ENCODE data around the gene RSPO1. TPM values are rescaled to one million over a fixed set of nuclear protein-coding genes. Genes with fewer than 3 reads are reported as not detected.
A peak's percentile ranks its signal among the peaks of the same experiment; 100 is the strongest.
"Not testable (repeated sequence)": the region's sequence is repeated elsewhere in the genome, so short reads cannot be mapped to it uniquely, and the experiment has no call there.

Gene RSPO1
- 0.14 TPM in 1 of 2 replicates, not detected in the other for polyA plus RNA-seq
- 0.35 TPM in 1 of 2 replicates, not detected in the other for polyA minus RNA-seq

GRCh38 chr1:37634244-37634991 is at the start of gene RSPO1:
TSS of gene RSPO1 (minus strand) at chr1:37634892. CDS start at chr1:37629661, 5,231 bp downstream.
- peaks cover 46% of the 10 kb centered on the region for H3K27me3 ChIP-seq (ENCODE audit: insufficient read depth, low read depth, low read length)
- TF ChIP-seq RAD21 (conservative IDR thresholded peaks at IDR 0.05) = no peak
- no peak for TF ChIP-seq MXI1 (conservative IDR thresholded peaks at IDR 0.05; ENCODE audit: poor library complexity, severe bottlenecking)
- TF ChIP-seq EZH2 (IDR thresholded peaks at IDR 0.05; ENCODE audit: borderline replicate concordance, insufficient read depth, low read length, poor library complexity, severe bottlenecking) = no peak
- no peak for TF ChIP-seq REST (IDR thresholded peaks at IDR 0.05; ENCODE audit: borderline replicate concordance)
- no peak for TF ChIP-seq POLR2AphosphoS5 (IDR thresholded peaks at IDR 0.05)
- no peak for TF ChIP-seq SMC3 (conservative IDR thresholded peaks at IDR 0.05; ENCODE audit: poor library complexity)
- no peak for TF ChIP-seq EP300 (conservative IDR thresholded peaks at IDR 0.05; ENCODE audit: poor library complexity, severe bottlenecking)
- no peak for TF ChIP-seq TAF1 (IDR thresholded peaks at IDR 0.05; ENCODE audit: low read depth)
- no peak for TF ChIP-seq CTCF (IDR thresholded peaks at IDR 0.05; ENCODE audit: poor library complexity, severe bottlenecking)
- peak within 1 kb of the TSS; percentile 64 for H3K4me3 ChIP-seq (ENCODE audit: low read length)
- H3F3A ChIP-seq (ENCODE audit: insufficient read depth, low read length, poor library complexity, severe bottlenecking) = no peaks in the 10 kb centered on the region
- no peaks in the 10 kb centered on the region for H3K79me2 ChIP-seq (replicated peaks; ENCODE audit: insufficient read depth, low read length)
- H4K20me1 ChIP-seq (ENCODE audit: insufficient read depth) = no peaks in the 10 kb centered on the region
- no peak within 1 kb of the TSS for H3K4me2 ChIP-seq (ENCODE audit: low read length)
- H3K9ac ChIP-seq (ENCODE audit: low read length) = peak within 1 kb of the TSS; percentile 38
- H3K9me3 ChIP-seq (ENCODE audit: low read length) = no peaks in the 10 kb centered on the region
- H3K27ac ChIP-seq (ENCODE audit: low read length) = no peak within 1 kb of the TSS
- no peaks in the 10 kb centered on the region for H3K36me3 ChIP-seq (ENCODE audit: insufficient read depth, low read length)
- no peaks in the 10 kb centered on the region for H3K9me2 ChIP-seq (ENCODE audit: insufficient read depth, low read length)
- no peak within 1 kb of the TSS for H2AFZ ChIP-seq (ENCODE audit: low read depth, low read length)

- H3K4me3 ChIP-seq (ENCODE audit: low read length); H4K20me1 ChIP-seq (ENCODE audit: insufficient read depth); H3K27me3 ChIP-seq (ENCODE audit: insufficient read depth, low read depth, low read length); H3F3A ChIP-seq (ENCODE audit: insufficient read depth, low read length, poor library complexity, severe bottlenecking); H3K4me2 ChIP-seq (ENCODE audit: low read length); H3K36me3 ChIP-seq (ENCODE audit: insufficient read depth, low read length); H2AFZ ChIP-seq (ENCODE audit: low read depth, low read length); H3K27ac ChIP-seq (ENCODE audit: low read length); H3K9ac ChIP-seq (ENCODE audit: low read length); H3K79me2 ChIP-seq (replicated peaks; ENCODE audit: insufficient read depth, low read length); H3K9me2 ChIP-seq (ENCODE audit: insufficient read depth, low read length); H3K9me3 ChIP-seq (ENCODE audit: low read length): not testable (repeated sequence)
Measured at GRCh38 chr1:37684182-37684581, 49.5 kb upstream of the RSPO1 start.

Data from neural cell (in vitro differentiated cells).